ENCODE results near the gene GSG1L2. TPM values are rescaled to one million over a fixed set of nuclear protein-coding genes. Genes with fewer than 3 reads are reported as not detected.

The GSG1L2 gene
- total RNA-seq, 1 donor from 2014 or later, result not detected

GRCh38 chr17:9760266-9760665 lies 61.6 kb downstream of the GSG1L2 start:
- intact Hi-C loops (cut with DNase I), result loop anchor here (10.0 kb wide), 1 partner anchor 185 kb away; the partner anchor contains the start of genes CFAP52 and STX8
- DNase-seq (ENCODE audit: low spot score), result no peak

GRCh38 chr17:9755083-9755482 lies 66.8 kb downstream of the GSG1L2 start:
- intact Hi-C loops (cut with DNase I), result no loop called here
- DNase-seq (ENCODE audit: low spot score), result no peak

Other genes starting within 250 kb of the GSG1L2 start
- 53.0 TPM for gene STX8, start 246.3 kb downstream of the GSG1L2 start, total RNA-seq
- not detected for gene CFAP52, start 245.4 kb downstream of the GSG1L2 start, total RNA-seq
- gene USP43, start 176.6 kb downstream of the GSG1L2 start, total RNA-seq, result not detected
- 0.89 TPM for gene DHRS7C, start 30.5 kb downstream of the GSG1L2 start, total RNA-seq
- 0.05 TPM for gene GLP2R, start 3.8 kb upstream of the GSG1L2 start, total RNA-seq
- gene RCVRN, start 83.2 kb upstream of the GSG1L2 start, total RNA-seq, result 0.70 TPM

All from cardiac septum (tissue), 1 donor.